GM06990 (cell line): Measurements from ENCODE around the gene KCNQ5.

Experiments
- DNase-seq: peaks from one replicate; pipeline ENCODE4 v3.0.0-alpha.2; 2011; ENCODE audit not compliant: insufficient read length; ENCODE audit errors: extremely low read depth
- H3K27me3 ChIP-seq: replicated peaks from 2 replicates; pipeline ENCODE4 v1.6.0; 2011; ENCODE audit warnings: low read length; ENCODE audit not compliant: control insufficient read depth, insufficient read depth
- H3K36me3 ChIP-seq: 2 replicates; pipeline ENCODE4 v1.5.1; 2011; ENCODE audit warnings: low read length; ENCODE audit not compliant: control insufficient read depth, insufficient read depth
- H3K4me3 ChIP-seq: replicated peaks from 2 replicates; pipeline ENCODE4 v1.5.1; 2011; ENCODE audit warnings: low read depth, mild to moderate bottlenecking, control low read depth, low read length
- CTCF ChIP-seq: IDR thresholded peaks from 2 replicates; pipeline ENCODE4 v1.5.1; 2011; ENCODE audit warnings: low read length, control low read depth, mild to moderate bottlenecking, inconsistent platforms; ENCODE audit not compliant: insufficient read depth, poor library complexity, severe bottlenecking

KCNQ5 gene

GRCh38 chr6:73156793-73157767, 535.2 kb downstream of the KCNQ5 start:
- Histone ChIP-seq H3K27me3 (no peaks in the 10 kb centered on the region), H3K4me3 (no peak overlapping the region), H3K36me3 (no peaks in the 10 kb centered on the region)
- no peak for TF ChIP-seq CTCF
- no peak for DNase-seq

- DNase-seq, result no peak
Measured at GRCh38 chr6:73157870-73158269, 536.0 kb downstream of the KCNQ5 start.

GRCh38 chr6:73169111-73169510, 547.2 kb downstream of the KCNQ5 start:
- no peak for DNase-seq
- Histone ChIP-seq H3K4me3 (no peak overlapping the region), H3K36me3 (no peaks in the 10 kb centered on the region), H3K27me3 (no peaks in the 10 kb centered on the region)
- TF ChIP-seq CTCF, result no peak

More at GRCh38 chr6:73157870-73158269, 536.0 kb downstream of the KCNQ5 start:
- Histone ChIP-seq H3K36me3 (no peaks in the 10 kb centered on the region), H3K27me3 (no peaks in the 10 kb centered on the region), H3K4me3 (no peak overlapping the region)
- no peak for TF ChIP-seq CTCF

GRCh38 chr6:73169633-73170032, 547.8 kb downstream of the KCNQ5 start:
- Histone ChIP-seq H3K4me3 (no peak overlapping the region), H3K27me3 (no peaks in the 10 kb centered on the region), H3K36me3 (no peaks in the 10 kb centered on the region)
- TF ChIP-seq CTCF, result no peak
- DNase-seq, result no peak

GRCh38 chr6:73174646-73175045, 552.8 kb downstream of the KCNQ5 start:
- H3K27me3 ChIP-seq, result no peaks in the 10 kb centered on the region
- H3K36me3 ChIP-seq, result no peaks in the 10 kb centered on the region
- no peak for TF ChIP-seq CTCF
- DNase-seq, result no peak
- H3K4me3 ChIP-seq, result no peak overlapping the region

GRCh38 chr6:73176057-73176456, 554.2 kb downstream of the KCNQ5 start:
- Histone ChIP-seq H3K4me3 (no peak overlapping the region), H3K27me3 (no peaks in the 10 kb centered on the region), H3K36me3 (no peaks in the 10 kb centered on the region)
- no peak for TF ChIP-seq CTCF
- DNase-seq, result no peak
